Measurements from ENCODE around the gene NACA2. TPM values are rescaled to one million over a fixed set of nuclear protein-coding genes. Genes with fewer than 3 reads are reported as not detected.

NACA2 gene
- total RNA-seq, 1 donor from 2014 or later, result not detected

GRCh38 chr17:61625564-61625963, 34.5 kb upstream of the NACA2 start:
- ChIA-PET POLR2A (no interaction called here), CTCF (no interaction called here)
- Mint-ChIP-seq H3K4me3 (no peak overlapping the region), H3K36me3 (ENCODE audit: low read depth) (no peaks in the 10 kb centered on the region), H3K9me3 (peaks cover 3% of the 10 kb centered on the region), H3K4me1 (no peaks in the 10 kb centered on the region), H3K27me3 (peaks cover 30% of the 10 kb centered on the region), H3K27ac (no peak overlapping the region)
- intact Hi-C loops (cut with micrococcal nuclease), result no loop called here
- TF ChIP-seq CTCF (IDR thresholded peaks at IDR 0.05), result no peak
- DNase-seq (no peak), ATAC-seq (ENCODE audit: low read depth) (no peak)

- CTCF ChIA-PET, result no interaction called here
- DNase-seq (no peak), ATAC-seq (ENCODE audit: low read depth) (no peak)
- POLR2A ChIA-PET, result no interaction called here
- Mint-ChIP-seq H3K36me3 (ENCODE audit: low read depth) (no peaks in the 10 kb centered on the region), H3K4me1 (no peaks in the 10 kb centered on the region), H3K4me3 (no peak overlapping the region), H3K27ac (no peak overlapping the region), H3K27me3 (peaks cover 28% of the 10 kb centered on the region), H3K9me3 (peaks cover 4% of the 10 kb centered on the region)
- TF ChIP-seq CTCF (IDR thresholded peaks at IDR 0.05), result no peak
- intact Hi-C loops (cut with micrococcal nuclease), result no loop called here
Observed at GRCh38 chr17:61624951-61625350, 33.9 kb upstream of the NACA2 start.

- Mint-ChIP-seq H3K4me1 (no peaks in the 10 kb centered on the region), H3K27me3 (peaks cover 24% of the 10 kb centered on the region), H3K9me3 (peaks cover 16% of the 10 kb centered on the region), H3K36me3 (ENCODE audit: low read depth) (no peaks in the 10 kb centered on the region), H3K27ac (no peak overlapping the region), H3K4me3 (no peak overlapping the region)
- no peak for TF ChIP-seq CTCF (IDR thresholded peaks at IDR 0.05)
- ChIA-PET CTCF (no interaction called here), POLR2A (no interaction called here)
- DNase-seq (no peak), ATAC-seq (ENCODE audit: low read depth) (no peak)
- intact Hi-C loops (cut with micrococcal nuclease), result no loop called here
Observed at GRCh38 chr17:61621317-61621716, 30.3 kb upstream of the NACA2 start.

- no peaks in the 10 kb centered on the region for H3K36me3 Mint-ChIP-seq (ENCODE audit: low read depth)
- POLR2A ChIA-PET, result no interaction called here
- TF ChIP-seq CTCF (IDR thresholded peaks at IDR 0.05), result no peak
Observed at GRCh38 chr17:61619953-61620352, 28.9 kb upstream of the NACA2 start.

GRCh38 chr17:61619493-61619892, 28.5 kb upstream of the NACA2 start:
- Mint-ChIP-seq H3K27me3 (peaks cover 19% of the 10 kb centered on the region), H3K9me3 (peaks cover 16% of the 10 kb centered on the region), H3K36me3 (ENCODE audit: low read depth) (no peaks in the 10 kb centered on the region), H3K4me3 (no peak overlapping the region), H3K27ac (no peak overlapping the region), H3K4me1 (peaks cover 10% of the 10 kb centered on the region)
- intact Hi-C loops (cut with micrococcal nuclease), result no loop called here
- ChIA-PET POLR2A (no interaction called here), CTCF (no interaction called here)
- ATAC-seq (ENCODE audit: low read depth), result no peak
- no peak for DNase-seq
- TF ChIP-seq CTCF (IDR thresholded peaks at IDR 0.05), result no peak

More at GRCh38 chr17:61619953-61620352, 28.9 kb upstream of the NACA2 start:
- DNase-seq, result no peak
- ATAC-seq (ENCODE audit: low read depth), result no peak
- no peak overlapping the region for H3K27ac Mint-ChIP-seq
- H3K27me3 Mint-ChIP-seq, result peaks cover 21% of the 10 kb centered on the region
- peaks cover 16% of the 10 kb centered on the region for H3K9me3 Mint-ChIP-seq
- H3K4me1 Mint-ChIP-seq, result peaks cover 10% of the 10 kb centered on the region
- CTCF ChIA-PET, result no interaction called here
- intact Hi-C loops (cut with micrococcal nuclease), result no loop called here
- no peak overlapping the region for H3K4me3 Mint-ChIP-seq

Measured in activated B cell treated with CpG ODN at 0.5 μM for 24 hours (primary cell).